ENCODE measurements around the gene GBX1.
A peak's percentile ranks its signal among the peaks of the same experiment; 100 is the strongest.

The GBX1 gene

GRCh38 chr7:151132461-151133205, 34.9 kb downstream of the GBX1 start:
- no peak overlapping the region for H3K4me3 ChIP-seq (ENCODE audit: low read length)
- no peak for DNase-seq (ENCODE audit: low read depth, low spot score)

DNA sequence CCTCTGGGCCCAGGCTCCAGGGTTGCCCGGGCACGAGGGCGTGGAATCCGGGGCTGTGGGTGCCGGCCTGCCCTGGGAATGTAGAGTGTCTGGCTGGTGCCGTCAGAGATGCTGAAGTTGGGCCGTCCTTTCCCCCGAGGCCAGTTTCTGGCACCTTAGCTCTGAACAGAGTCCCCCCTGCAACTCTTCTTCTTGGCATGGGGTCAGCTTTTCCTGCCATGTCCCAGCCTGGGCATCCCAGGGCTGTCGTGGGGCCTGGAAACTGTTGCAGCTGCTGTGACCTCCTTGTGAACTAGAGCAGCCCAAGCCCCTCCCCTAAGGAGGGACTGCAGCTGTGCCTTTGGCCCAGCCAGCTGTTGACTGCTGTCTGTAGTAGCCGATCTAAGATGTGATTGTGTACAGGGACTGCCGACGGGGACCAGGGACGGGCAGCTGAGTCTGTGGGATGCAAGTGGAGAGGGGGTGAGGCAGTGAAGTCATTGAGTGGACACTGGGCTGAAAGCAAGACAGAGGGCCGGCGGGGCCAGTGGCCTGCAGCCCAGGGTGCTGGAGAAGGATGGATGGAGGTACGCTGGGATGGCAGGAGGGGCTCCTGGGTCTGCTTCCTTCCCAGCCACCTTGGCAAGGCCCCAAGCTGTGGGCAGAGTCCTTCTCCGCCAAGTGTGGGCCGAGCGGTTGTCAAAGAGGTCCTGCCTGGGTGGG, 35.8 kb downstream of the GBX1 start:
- DNase-seq (ENCODE audit: low read depth, low spot score), result no peak

DNA sequence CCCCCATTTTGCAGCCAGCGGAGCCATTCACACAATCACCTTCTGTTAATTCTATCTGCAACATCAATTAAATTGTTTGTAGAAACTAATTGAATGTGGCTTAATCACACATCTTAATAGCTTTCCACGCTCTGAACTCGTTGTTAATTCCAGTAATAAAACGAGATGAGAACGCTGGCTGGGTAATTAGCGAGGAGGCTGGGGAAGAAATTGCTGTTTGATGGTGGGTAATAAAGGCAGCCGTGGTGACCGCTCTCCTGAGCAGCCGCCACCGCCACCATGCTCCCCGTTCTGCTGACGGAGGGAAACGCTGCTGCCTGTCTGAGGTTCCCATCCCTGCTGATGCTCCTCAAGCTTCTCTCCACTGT, 36.3 kb downstream of the GBX1 start:
- no peak overlapping the region for H3K4me3 ChIP-seq (ENCODE audit: low read length)
- no peak for DNase-seq (ENCODE audit: low read depth, low spot score)

More for the DNA sequence above, 35.8 kb downstream of the GBX1 start:
- H3K4me3 ChIP-seq (ENCODE audit: low read length), result no peak overlapping the region

DNA sequence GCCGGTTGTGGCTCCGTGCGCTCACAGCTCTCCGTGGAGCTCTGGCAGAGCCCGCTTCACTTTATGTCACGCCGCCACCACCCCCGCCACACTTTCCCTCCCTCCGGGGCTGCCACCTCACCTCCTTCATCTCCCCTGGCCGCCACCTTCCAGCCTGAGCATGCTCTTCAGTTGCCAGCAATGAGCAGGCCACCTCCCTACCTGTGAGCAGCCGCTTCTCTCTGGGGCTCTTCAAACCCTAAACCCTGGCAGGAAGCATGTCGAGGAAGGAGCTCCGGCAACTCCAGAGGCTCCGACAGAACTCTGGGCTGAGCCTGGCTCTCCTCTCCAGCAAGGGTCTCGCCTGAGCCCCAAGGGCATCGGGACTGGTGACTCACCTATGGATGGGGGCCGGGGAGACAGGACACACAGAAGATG, 36.7 kb downstream of the GBX1 start:
- no peak for DNase-seq (ENCODE audit: low read depth, low spot score)
- no peak overlapping the region for H3K4me3 ChIP-seq (ENCODE audit: low read length)

GRCh38 chr7:151129960-151130591, 37.4 kb downstream of the GBX1 start:
- DNase-seq (ENCODE audit: low read depth, low spot score), result peak; percentile 42

DNA sequence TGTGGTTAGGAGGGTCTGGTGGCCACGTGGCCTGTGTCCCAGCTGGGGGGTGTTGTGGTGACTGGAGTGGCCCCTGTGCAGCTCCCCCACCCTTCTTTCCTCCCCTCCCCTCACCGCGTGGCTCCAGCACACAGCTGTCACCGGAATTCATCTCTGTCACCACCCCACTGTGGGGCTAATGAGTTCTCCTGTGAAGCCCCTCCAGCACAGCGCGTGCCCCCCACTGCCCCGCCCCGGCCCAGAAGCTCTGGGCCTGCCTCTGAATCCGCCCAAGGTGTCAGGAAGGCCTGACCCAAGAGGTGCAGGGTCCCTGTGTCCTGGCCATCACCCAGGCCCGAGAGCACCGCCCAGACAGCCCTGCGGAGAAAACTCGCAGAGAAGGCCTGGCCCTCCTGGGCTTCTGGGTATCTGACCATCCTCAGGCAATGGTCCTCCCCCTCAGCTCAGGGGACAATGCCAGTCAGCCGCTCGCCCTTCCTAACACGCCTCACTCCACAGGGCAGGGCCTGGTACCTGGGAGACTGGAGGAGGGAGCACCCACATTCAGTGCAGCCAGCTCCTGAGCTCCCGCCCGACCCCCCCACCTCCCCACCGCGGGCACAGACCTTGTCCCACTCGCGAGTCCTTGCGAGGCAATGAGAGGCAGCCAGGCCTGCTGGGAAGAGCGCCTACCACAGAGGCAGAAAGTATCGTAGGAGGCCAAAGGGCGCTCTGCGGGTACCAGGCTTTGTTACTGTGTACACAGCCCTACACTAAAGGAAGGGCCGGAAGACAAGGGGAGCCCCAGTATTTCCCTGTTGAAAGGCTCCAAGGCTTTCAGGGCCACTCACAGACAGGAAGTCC, 38.2 kb downstream of the GBX1 start:
- no peak overlapping the region for H3K4me3 ChIP-seq (ENCODE audit: low read length)
- DNase-seq (ENCODE audit: low read depth, low spot score), result no peak

More at GRCh38 chr7:151129960-151130591, 37.4 kb downstream of the GBX1 start:
- no peak overlapping the region for H3K4me3 ChIP-seq (ENCODE audit: low read length)

GRCh38 chr7:151128716-151129115, 38.8 kb downstream of the GBX1 start:
- no peak overlapping the region for H3K4me3 ChIP-seq (ENCODE audit: low read length)
- no peak for DNase-seq (ENCODE audit: low read depth, low spot score)

GRCh38 chr7:151128144-151128543, 39.4 kb downstream of the GBX1 start:
- no peak for DNase-seq (ENCODE audit: low read depth, low spot score)
- no peak overlapping the region for H3K4me3 ChIP-seq (ENCODE audit: low read length)

DNA sequence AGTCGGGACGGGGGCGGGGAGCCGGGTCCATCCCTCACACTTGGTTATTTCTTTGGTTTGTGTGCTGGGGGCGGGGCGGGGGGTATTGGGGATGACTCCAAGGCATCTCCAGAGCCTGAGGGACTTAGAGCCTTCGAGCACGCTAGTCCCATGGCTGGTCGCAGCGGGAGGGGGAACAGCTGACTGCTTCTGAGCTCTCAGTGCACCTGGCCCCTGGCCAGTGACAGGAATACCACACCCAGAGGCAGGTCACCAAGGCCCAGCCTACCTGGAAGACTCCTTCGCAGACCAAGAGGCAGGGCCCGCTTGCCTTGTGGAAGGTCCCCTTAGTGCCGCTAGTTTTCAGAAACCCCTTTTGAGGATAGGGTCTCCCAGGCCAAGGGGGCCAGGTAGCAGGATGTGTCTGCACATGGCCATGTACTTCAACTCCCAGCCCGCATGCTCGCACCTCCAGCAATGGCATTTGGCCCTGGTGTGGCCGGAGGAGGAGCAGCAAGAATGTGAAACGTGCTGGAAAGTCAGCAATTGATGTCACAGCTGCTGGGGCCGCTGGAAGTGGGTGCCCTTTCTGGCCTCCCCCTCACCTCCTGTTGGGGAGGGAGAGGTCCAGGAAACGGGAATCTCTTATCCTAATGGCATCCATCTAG, 40.9 kb downstream of the GBX1 start:
- no peak overlapping the region for H3K4me3 ChIP-seq (ENCODE audit: low read length)

DNA sequence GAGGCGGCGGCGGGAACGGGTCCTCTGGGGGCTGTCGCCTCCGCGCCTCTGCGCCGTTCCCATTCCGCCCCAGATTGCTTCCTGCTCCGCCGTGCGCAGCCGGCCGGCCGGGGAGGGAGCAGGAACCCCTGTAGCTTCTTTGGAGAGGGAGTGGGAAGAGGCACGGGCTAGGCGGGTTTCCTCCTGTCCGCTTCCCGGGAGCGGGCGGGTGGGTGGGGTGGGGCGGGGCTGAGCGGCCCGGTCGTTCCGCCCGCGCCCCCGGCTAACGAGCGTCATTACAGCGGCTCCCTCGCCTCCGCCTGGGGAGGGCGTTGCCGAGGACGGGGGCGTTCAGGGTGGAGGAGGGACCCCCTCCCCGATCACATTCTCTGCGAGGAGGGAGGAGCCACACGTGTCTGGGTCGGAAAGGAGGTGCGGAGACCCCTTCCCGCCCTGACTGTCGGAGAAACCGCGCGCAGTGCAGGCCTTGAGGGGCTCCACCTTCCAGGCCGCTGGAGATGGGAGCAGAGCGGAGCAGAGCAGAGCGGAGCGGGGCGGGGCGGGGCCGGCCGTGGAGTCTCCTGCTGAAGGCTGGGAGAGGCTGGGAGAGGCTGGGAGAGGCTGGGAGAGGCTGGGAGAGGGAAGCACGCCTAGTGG, 41.5 kb downstream of the GBX1 start:
- no peak overlapping the region for H3K4me3 ChIP-seq (ENCODE audit: low read length)
- DNase-seq (ENCODE audit: low read depth, low spot score), result no peak

More for the DNA sequence above, 40.9 kb downstream of the GBX1 start:
- no peak for DNase-seq (ENCODE audit: low read depth, low spot score)

DNA sequence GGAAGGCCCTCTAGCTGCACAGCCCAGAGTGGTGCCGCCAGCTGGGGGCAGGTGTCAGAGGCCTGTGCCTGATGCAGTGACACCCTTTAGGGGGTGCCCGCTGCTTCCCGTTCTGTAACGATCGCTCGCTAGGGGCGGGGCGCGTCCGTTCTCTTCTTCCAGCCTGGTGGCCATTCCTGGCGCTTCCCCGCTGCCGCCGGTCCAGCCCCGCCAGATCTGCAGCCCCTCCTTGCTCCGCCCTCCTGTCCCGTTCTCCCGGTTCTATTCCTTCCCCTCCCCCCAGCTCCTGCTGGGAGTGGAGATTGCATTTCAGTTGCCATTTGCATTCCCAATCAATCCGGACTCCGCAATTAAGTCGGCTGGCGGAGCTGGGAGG, 42.0 kb downstream of the GBX1 start:
- no peak overlapping the region for H3K4me3 ChIP-seq (ENCODE audit: low read length)
- DNase-seq (ENCODE audit: low read depth, low spot score), result no peak

GRCh38 chr7:151124899-151125399, 42.5 kb downstream of the GBX1 start:
- DNase-seq (ENCODE audit: low read depth, low spot score), result no peak
- H3K4me3 ChIP-seq (ENCODE audit: low read length), result no peak overlapping the region

DNA sequence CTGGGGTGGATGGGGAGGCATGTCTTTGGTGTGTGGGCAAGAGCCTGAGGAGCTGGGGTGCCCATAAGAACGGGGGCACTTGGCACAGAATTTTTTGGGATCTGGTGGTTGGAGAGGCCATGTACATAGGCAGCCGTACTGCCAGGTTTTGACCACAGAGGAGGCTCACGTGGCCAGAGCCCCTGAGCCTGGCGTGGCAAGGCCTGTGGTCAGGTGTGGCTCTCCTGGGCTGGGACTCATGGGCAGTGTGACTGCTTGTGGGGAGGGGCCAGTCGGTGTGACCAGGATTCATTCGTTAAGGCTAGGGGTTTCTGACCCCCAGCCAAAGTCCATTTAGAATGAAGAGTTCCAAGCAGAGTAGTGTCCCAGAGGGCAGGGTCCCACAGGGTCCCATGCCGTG, 43.0 kb downstream of the GBX1 start:
- no peak overlapping the region for H3K4me3 ChIP-seq (ENCODE audit: low read length)
- no peak for DNase-seq (ENCODE audit: low read depth, low spot score)

GRCh38 chr7:151123822-151124464, 43.6 kb downstream of the GBX1 start:
- H3K4me3 ChIP-seq (ENCODE audit: low read length), result no peak overlapping the region
- peak; percentile 61 for DNase-seq (ENCODE audit: low read depth, low spot score)

GRCh38 chr7:151123158-151123821, 44.2 kb downstream of the GBX1 start:
- no peak for DNase-seq (ENCODE audit: low read depth, low spot score)
- H3K4me3 ChIP-seq (ENCODE audit: low read length), result no peak overlapping the region

GRCh38 chr7:151122796-151123157, 44.7 kb downstream of the GBX1 start:
- DNase-seq (ENCODE audit: low read depth, low spot score), result no peak

DNA sequence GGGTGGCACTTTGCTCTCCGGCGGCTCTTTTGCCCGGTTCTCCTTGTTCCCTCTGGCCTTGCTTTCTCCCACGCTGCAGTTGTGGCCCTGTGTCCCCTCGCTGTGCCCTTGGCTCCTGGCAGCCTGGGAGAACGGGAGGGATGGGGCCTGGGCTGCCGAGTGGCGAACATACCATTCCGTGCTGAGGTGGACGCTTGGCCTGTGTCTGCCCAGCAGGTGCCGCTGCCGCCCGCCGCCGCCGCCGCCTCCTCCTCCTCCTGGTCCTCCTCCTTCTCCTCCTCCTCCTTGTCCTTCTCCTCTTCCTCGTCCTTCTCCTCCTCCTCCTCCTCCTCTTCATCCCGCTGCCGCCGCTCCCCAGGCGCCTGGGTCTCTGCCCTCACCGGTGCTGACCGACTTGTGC, 45.2 kb downstream of the GBX1 start:
- H3K4me3 ChIP-seq (ENCODE audit: low read length), result no peak overlapping the region
- no peak for DNase-seq (ENCODE audit: low read depth, low spot score)

More at GRCh38 chr7:151122796-151123157, 44.7 kb downstream of the GBX1 start:
- no peak overlapping the region for H3K4me3 ChIP-seq (ENCODE audit: low read length)
